OCI-LY1 (cell line): ENCODE data around the gene ZFC3H1.

Source experiments
- H2AFZ ChIP-seq: fragments of 200-600 bp; sonication (generic), shearing (Covaris generic); 2 replicates; pipeline ENCODE4 v1.6.0; 2014; ENCODE audit warnings: antibody characterized with exemption, mild to moderate bottlenecking, low read length
- H3F3A ChIP-seq: fragments of 200-600 bp; sonication (generic), shearing (Covaris generic); 2 replicates; pipeline ENCODE4 v1.6.0; 2014; ENCODE audit warnings: mild to moderate bottlenecking, antibody characterized with exemption, low read length, moderate library complexity; ENCODE audit not compliant: insufficient read depth
- H3K27ac ChIP-seq: fragments of 200-600 bp; sonication (generic); 2 replicates; pipeline ENCODE4 v1.5.1; 2014; ENCODE audit warnings: low read length, mixed run types, mild to moderate bottlenecking, low read depth; ENCODE audit not compliant: poor library complexity, severe bottlenecking
- H3K27me3 ChIP-seq: fragments of 200-600 bp; sonication (generic); 2 replicates; pipeline ENCODE4 v1.6.0; 2014; ENCODE audit warnings: antibody characterized with exemption, mild to moderate bottlenecking, low read length, moderate library complexity; ENCODE audit not compliant: insufficient read depth
- H3K36me3 ChIP-seq: fragments of 200-600 bp; sonication (generic); 2 replicates; pipeline ENCODE4 v1.6.1; 2014; ENCODE audit warnings: mild to moderate bottlenecking, antibody characterized with exemption, low read length, moderate library complexity, mixed read lengths; ENCODE audit not compliant: insufficient read depth
- H3K4me1 ChIP-seq: fragments of 200-600 bp; sonication (generic); 2 replicates; pipeline ENCODE4 v1.5.1; 2014; ENCODE audit warnings: mild to moderate bottlenecking, low read length, moderate library complexity; ENCODE audit not compliant: insufficient read depth, severe bottlenecking
- H3K4me2 ChIP-seq: fragments of 200-600 bp; sonication (generic), shearing (Covaris generic); 2 replicates; pipeline ENCODE4 v1.6.1; 2014; ENCODE audit warnings: low read length
- H3K4me3 ChIP-seq: fragments of 200-600 bp; sonication (generic); 2 replicates; pipeline ENCODE4 v1.5.1; 2014; ENCODE audit warnings: low read length, low read depth, mild to moderate bottlenecking, mixed read lengths; ENCODE audit not compliant: poor library complexity, severe bottlenecking
- H3K79me2 ChIP-seq: fragments of 200-600 bp; shearing (Covaris generic); 2 replicates; pipeline ENCODE4 v1.6.1; 2016; ENCODE audit warnings: mixed run types, low read length, mixed read lengths; ENCODE audit not compliant: insufficient read depth
- H3K9ac ChIP-seq: fragments of 200-600 bp; sonication (generic), shearing (Covaris generic); 2 replicates; pipeline ENCODE4 v1.6.1; 2014; ENCODE audit warnings: mild to moderate bottlenecking, low read length, mixed read lengths
- H3K9me2 ChIP-seq: fragments of 200-600 bp; sonication (generic), shearing (Covaris generic); 2 replicates; pipeline ENCODE4 v1.6.1; 2014; ENCODE audit warnings: low read depth, mild to moderate bottlenecking, low read length, mixed read lengths
- H3K9me3 ChIP-seq: fragments of 200-600 bp; shearing (Covaris generic); 2 replicates; pipeline ENCODE4 v1.6.1; 2014; ENCODE audit warnings: low read length, mixed read lengths
- H4K20me1 ChIP-seq: fragments of 200-600 bp; sonication (generic), shearing (Covaris generic); 2 replicates; pipeline ENCODE4 v1.6.0; 2016; ENCODE audit warnings: mild to moderate bottlenecking, low read length; ENCODE audit not compliant: insufficient read depth
- CTCF ChIP-seq: fragments of 200-600 bp; sonication (generic), shearing (Covaris generic); IDR thresholded peaks from 2 replicates; pipeline ENCODE4 v1.5.1; 2017; ENCODE audit warnings: mild to moderate bottlenecking, antibody characterized with exemption, low read length, moderate library complexity, mixed read lengths
- EZH2 ChIP-seq: fragments of 200-600 bp; sonication (generic), shearing (Covaris generic); IDR thresholded peaks from 2 replicates; pipeline ENCODE4 v1.8.0; 2017; ENCODE audit warnings: borderline replicate concordance, mixed run types, mild to moderate bottlenecking, antibody characterized with exemption, low read length, moderate library complexity, mixed read lengths

ZFC3H1 gene

DNA sequence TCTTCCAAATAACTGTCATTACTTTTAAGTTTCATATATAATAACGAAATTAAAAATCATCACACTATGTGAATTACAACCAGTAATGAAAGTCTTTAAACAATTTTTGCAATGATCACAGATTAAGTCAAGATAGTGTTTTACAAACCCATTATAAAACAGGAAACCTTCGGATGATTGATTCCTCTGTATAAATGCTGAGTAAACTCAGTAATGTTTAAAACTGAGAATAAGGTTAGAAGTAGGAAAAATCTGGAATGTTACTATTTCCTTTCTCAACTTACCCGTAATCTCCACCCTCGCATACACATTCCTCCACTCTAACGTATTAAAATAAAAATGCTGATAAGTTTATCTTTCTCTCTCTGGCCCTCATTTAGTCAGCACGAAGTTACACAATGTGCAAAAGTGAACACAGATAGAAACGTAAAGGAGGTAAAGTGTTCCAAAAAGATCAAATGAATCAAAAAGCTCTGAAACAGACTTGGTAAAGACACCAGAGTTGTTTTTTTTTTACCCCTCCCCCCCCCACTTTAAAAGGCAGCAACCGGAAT is 1.6 kb downstream of the ZFC3H1 start:
- Histone ChIP-seq H3K9ac (peak overlapping the region; percentile 97), H3K4me1 (peaks cover 26% of the 10 kb centered on the region), H3K27ac (no peak overlapping the region), H2AFZ (no peak overlapping the region), H3F3A (no peaks in the 10 kb centered on the region), H4K20me1 (0 out of 2 replicates have a peak, but pooled peaks cover 2% of the 10 kb centered on the region), H3K9me3 (no peaks in the 10 kb centered on the region), H3K36me3 (peaks cover 34% of the 10 kb centered on the region), H3K4me2 (peak overlapping the region; percentile 83), H3K9me2 (no peaks in the 10 kb centered on the region), H3K27me3 (no peaks in the 10 kb centered on the region), H3K4me3 (peak overlapping the region; percentile 99), H3K79me2 (peaks cover 51% of the 10 kb centered on the region)
- TF ChIP-seq EZH2 = no peak
- no peak for TF ChIP-seq CTCF

- no peak overlapping the region for H2AFZ ChIP-seq
- H3K4me2 ChIP-seq = no peak overlapping the region
- no peaks in the 10 kb centered on the region for H3F3A ChIP-seq
- H3K4me1 ChIP-seq = peaks cover 4% of the 10 kb centered on the region
- peaks cover 85% of the 10 kb centered on the region for H3K36me3 ChIP-seq
- no peaks in the 10 kb centered on the region for H3K9me2 ChIP-seq
- H4K20me1 ChIP-seq = no peaks in the 10 kb centered on the region
- no peak overlapping the region for H3K4me3 ChIP-seq
- TF ChIP-seq EZH2 = no peak
- TF ChIP-seq CTCF = no peak
- peaks cover 57% of the 10 kb centered on the region for H3K79me2 ChIP-seq
- no peak overlapping the region for H3K27ac ChIP-seq
- no peak overlapping the region for H3K9ac ChIP-seq
- H3K27me3 ChIP-seq = no peaks in the 10 kb centered on the region
- 0 out of 2 replicates have a peak, but pooled peaks cover 11% of the 10 kb centered on the region for H3K9me3 ChIP-seq
These were observed 6.9 kb downstream of the ZFC3H1 start for GRCh38 chr12:71656740-71657139.

DNA sequence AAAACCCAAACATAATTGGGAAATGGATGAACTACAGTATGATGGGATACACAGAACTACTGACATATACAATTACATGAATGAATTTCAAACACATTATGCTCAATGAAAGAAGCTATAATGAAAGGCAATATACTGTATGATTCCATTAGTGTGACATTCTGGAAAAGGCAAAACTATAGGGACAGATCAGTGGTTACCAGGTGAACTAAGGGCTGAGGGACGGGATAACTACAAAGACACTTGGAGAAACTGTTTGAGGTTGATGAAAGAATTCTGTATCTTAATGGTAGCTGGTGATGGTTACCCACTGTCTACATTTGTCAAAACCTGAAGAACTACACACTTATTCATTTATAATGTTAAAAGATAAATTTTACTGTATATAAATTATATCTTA is 7.7 kb downstream of the ZFC3H1 start:
- H3K9ac ChIP-seq = no peak overlapping the region
- H3F3A ChIP-seq = no peaks in the 10 kb centered on the region
- no peak overlapping the region for H3K4me2 ChIP-seq
- no peaks in the 10 kb centered on the region for H4K20me1 ChIP-seq
- no peak overlapping the region for H3K4me3 ChIP-seq
- no peak overlapping the region for H2AFZ ChIP-seq
- TF ChIP-seq CTCF (no peak), EZH2 (no peak)
- H3K4me1 ChIP-seq = no peaks in the 10 kb centered on the region
- H3K27me3 ChIP-seq = no peaks in the 10 kb centered on the region
- H3K36me3 ChIP-seq = peaks cover 92% of the 10 kb centered on the region
- no peaks in the 10 kb centered on the region for H3K9me2 ChIP-seq
- H3K27ac ChIP-seq = no peak overlapping the region
- peaks cover 57% of the 10 kb centered on the region for H3K79me2 ChIP-seq
- 0 out of 2 replicates have a peak, but pooled peaks cover 11% of the 10 kb centered on the region for H3K9me3 ChIP-seq
